K562 (cell line): ENCODE data around the gene LMBR1. TPM values are rescaled to one million over a fixed set of nuclear protein-coding genes. Genes with fewer than 3 reads are reported as not detected.

Experiments
- ATAC-seq: fragments of 200-7000 bp; cut with Tn5 transposase; 3 replicates; pipeline ENCODE4 v1.9.1; 2020; ENCODE audit warnings: moderate library complexity
- BruUV-seq: library from RNA; stranded (reverse); fragments of 400-500 nt; replicated peaks from 2 replicates; lab custom pipeline; 2021; lab: Mats Ljungman, UMichigan
- CTCF ChIA-PET: fragments of 300-600 bp; formaldehyde crosslinking; extraction: SDS; loops from one replicate; lab custom pipeline; 2021; ENCODE audit warnings: low intra/inter-chr PET ratio; lab: Yijun Ruan, JAX
- POLR2A ChIA-PET: fragments of 300-600, 350-650 bp; sonication (Branson Sonifier 250); formaldehyde crosslinking; extraction: SDS; loops from one replicate; lab custom pipeline; 2021; ENCODE audit warnings: antibody characterized with exemption, inconsistent platforms; lab: Yijun Ruan, JAX
- DNase-seq, 4 experiments: peaks; one replicate each; pipeline versions ENCODE4 v3.0.0 to v3.0.0-alpha.2; 2011 to 2018; ENCODE audit warnings: low spot score in 3 of 4, mixed read lengths in 3 of 4; ENCODE audit errors: extremely low read depth in 1 of 4
- FAIRE-seq: peaks from 2 replicates; lab custom pipeline; 2011; peaks lifted over from hg19 to GRCh38; lab: Jason Lieb, UNC
- H2AFZ ChIP-seq: 2 replicates; pipeline ENCODE4 v1.6.0; 2011; ENCODE audit warnings: low read depth, low read length, control low read depth, inconsistent platforms
- H3K27ac ChIP-seq: fragments of 200-600 bp; 3 replicates; pipeline ENCODE4 v1.8.0; 2011; ENCODE audit warnings: low read depth, mild to moderate bottlenecking, control low read depth, inconsistent platforms, low read length, moderate library complexity, mixed read lengths; ENCODE audit errors: extremely low read depth
- H3K27me3 ChIP-seq, 2 experiments: fragments of 300-600 bp in 1 of 2; 2 replicates in 1 of 2; 3 replicates in 1 of 2; pipeline versions ENCODE4 v1.6.0 to v1.8.0; 2011; ENCODE audit warnings: inconsistent platforms in 2 of 2, low read length in 2 of 2, mild to moderate bottlenecking in 1 of 2, mixed read lengths in 1 of 2, moderate library complexity in 1 of 2; ENCODE audit not compliant: control insufficient read depth in 2 of 2, insufficient read depth in 2 of 2
- H3K36me3 ChIP-seq: fragments of 300-600 bp; 3 replicates; pipeline ENCODE4 v1.8.0; 2011; ENCODE audit warnings: mild to moderate bottlenecking, low read length, inconsistent platforms; ENCODE audit not compliant: control insufficient read depth, insufficient read depth
- H3K4me1 ChIP-seq, 2 experiments: fragments of 200-600 bp in 1 of 2; replicated peaks in 1 of 2; 2 replicates in 1 of 2; 3 replicates in 1 of 2; pipeline versions ENCODE4 v1.5.1 to v1.8.0; 2011; ENCODE audit warnings: inconsistent platforms in 2 of 2, low read length in 2 of 2, mild to moderate bottlenecking in 1 of 2, mixed read lengths in 1 of 2, moderate library complexity in 1 of 2; ENCODE audit not compliant: control insufficient read depth in 2 of 2, insufficient read depth in 2 of 2
- H3K4me2 ChIP-seq: 2 replicates; pipeline ENCODE4 v1.6.1; 2011; ENCODE audit warnings: low read length, control low read depth, inconsistent platforms, mixed read lengths; ENCODE audit not compliant: insufficient read depth
- H3K4me3 ChIP-seq: fragments of 200-600 bp; sonication (generic), shearing (Covaris generic); 2 replicates; pipeline ENCODE4 v1.5.1; 2016; ENCODE audit warnings: control low read depth, inconsistent platforms
- H3K79me2 ChIP-seq: fragments of 200-600 bp; 3 replicates; pipeline ENCODE4 v1.8.0; 2011; ENCODE audit warnings: low read length, inconsistent platforms; ENCODE audit not compliant: control insufficient read depth, insufficient read depth
- H3K9ac ChIP-seq, 2 experiments: 2 replicates each; pipeline versions ENCODE4 v1.6.0 to v1.6.1; 2011; ENCODE audit warnings: low read depth in 2 of 2, low read length in 2 of 2, control low read depth in 1 of 2, inconsistent platforms in 1 of 2, mild to moderate bottlenecking in 1 of 2, mixed read lengths in 1 of 2; ENCODE audit not compliant: insufficient read depth in 1 of 2
- H3K9me1 ChIP-seq: one replicate; pipeline ENCODE4 v1.6.0; 2011; ENCODE audit warnings: inconsistent platforms, mild to moderate bottlenecking, low read length, moderate library complexity; ENCODE audit not compliant: control insufficient read depth, insufficient read depth
- H3K9me3 ChIP-seq: replicated peaks from 2 replicates; pipeline ENCODE4 v1.5.1; 2011; ENCODE audit warnings: low read depth, low read length, inconsistent platforms; ENCODE audit not compliant: control insufficient read depth, insufficient read depth
- H4K20me1 ChIP-seq: replicated peaks from 2 replicates; pipeline ENCODE4 v1.6.1; 2011; ENCODE audit warnings: low read length, inconsistent platforms, mixed read lengths; ENCODE audit not compliant: control insufficient read depth, insufficient read depth
- BCL6 ChIP-seq: fragments of 250-450 bp; sonication (Bioruptor Pico); IDR thresholded peaks from 2 replicates; pipeline ENCODE4 v1.4.0; 2020
- CBFA2T2 ChIP-seq: fragments of 450-650 bp; conservative IDR thresholded peaks from 2 replicates; pipeline ENCODE4 v1.6.1; 2017; ENCODE audit warnings: mild to moderate bottlenecking
- CBFA2T3 ChIP-seq: fragments of 450-650 bp; IDR thresholded peaks from 2 replicates; pipeline ENCODE4 v1.6.1; 2017
- ELF4 ChIP-seq: fragments of 450-650 bp; formaldehyde crosslinking; IDR thresholded peaks from 2 replicates; pipeline ENCODE4 v1.4.0; 2022; ENCODE audit warnings: missing genetic modification characterization
- HDAC8 ChIP-seq: fragments of 450-650 bp; IDR thresholded peaks from 2 replicates; pipeline ENCODE4 v1.6.1; 2016; ENCODE audit warnings: mild to moderate bottlenecking, missing genetic modification characterization, moderate library complexity, missing compliant biosample characterization
- MXD1 ChIP-seq: fragments of 250-450 bp; sonication (Bioruptor Pico); IDR thresholded peaks from 2 replicates; pipeline ENCODE4 v1.8.0; 2021; ENCODE audit warnings: borderline replicate concordance, mild to moderate bottlenecking, moderate library complexity; ENCODE audit not compliant: poor library complexity, severe bottlenecking
- NR1H2 ChIP-seq: sonication (generic); formaldehyde crosslinking; IDR thresholded peaks from 2 replicates; pipeline ENCODE4 v1.4.0; 2020; ENCODE audit warnings: mild to moderate bottlenecking, missing genetic modification reagents
- PHB2 ChIP-seq: fragments of 450-650 bp; IDR thresholded peaks from 2 replicates; pipeline ENCODE4 v1.6.1; 2017; ENCODE audit warnings: low read depth
- POLR2H ChIP-seq: IDR thresholded peaks from 2 replicates; pipeline ENCODE4 v1.6.1; 2016; ENCODE audit warnings: missing genetic modification characterization, low read depth, mild to moderate bottlenecking, control low read depth, missing compliant biosample characterization, moderate library complexity
- SMARCA5 ChIP-seq: fragments of 450-650 bp; IDR thresholded peaks from 2 replicates; pipeline ENCODE4 v1.6.1; 2016
- XRCC5 ChIP-seq: fragments of 200-400 bp; formaldehyde crosslinking; IDR thresholded peaks from 2 replicates; pipeline ENCODE4 v1.6.1; 2017; ENCODE audit warnings: low read depth, mild to moderate bottlenecking, low read length
- ZFPM2 ChIP-seq: fragments of 250-450 bp; sonication (Bioruptor Pico); IDR thresholded peaks from 2 replicates; pipeline ENCODE4 v1.5.1; 2022; ENCODE audit warnings: mild to moderate bottlenecking
- ZNF586 ChIP-seq: fragments of 450-650 bp; formaldehyde crosslinking; conservative IDR thresholded peaks from 2 replicates; pipeline ENCODE4 v1.4.0; 2020; ENCODE audit warnings: mild to moderate bottlenecking, moderate library complexity
- ZNF77 ChIP-seq: fragments of 250-450 bp; sonication (Bioruptor Pico); IDR thresholded peaks from 2 replicates; pipeline ENCODE4 v1.5.0; 2020
- WGBS: fragments of 100-300 bp; shearing (Covaris generic); methylation state at CpG from one replicate; pipeline ENCODE4 v1.1.6; 2016; ENCODE audit warnings: low coverage, mixed read lengths; ENCODE audit not compliant: insufficient coverage; ENCODE audit errors: missing lambda C conversion rate; 5-methylcytosine and 5-hydroxymethylcytosine counted together
- in situ Hi-C: fragments of 300-500 bp; cut with MboI; formaldehyde crosslinking; loops from 4 replicates; pipeline ENCODE4 v1.15.0; 2018; ENCODE audit warnings: inconsistent platforms, mixed read lengths
- intact Hi-C: fragments of 100-400 bp; cut with micrococcal nuclease; formaldehyde crosslinking; loops from 2 replicates; pipeline ENCODE4 v1.14.2; 2022
- polyA plus RNA-seq, 8 experiments: library from polyadenylated mRNA; depleted of rRNA in 4 of 8; stranded (reverse) in 5 of 8; unstranded in 3 of 8; fragments of >200 nt; fragmentation: Nextera tagmentation in 2 of 8; fragmentation: Illumina TruSeq in 1 of 8; extraction: Ambion mirVana in 2 of 8; extraction: Trizol in 1 of 8; gene quantifications; 2 replicates each; pipeline versions ENCODE4 v1.2.1 to v1.2.3, GENCODE V29; 2011 to 2014; ENCODE audit warnings: inconsistent platforms in 1 of 8, missing spikeins in 1 of 8
- total RNA-seq, 7 experiments: library from RNA; depleted of rRNA in 6 of 7; stranded (reverse); fragments of >200 nt in 6 of 7; fragmentation: Illumina TruSeq in 2 of 7; extraction: Trizol in 2 of 7; gene quantifications; 2 replicates each; pipeline versions ENCODE4 v1.2.1 to v1.2.3, GENCODE V29; 2011 to 2021; ENCODE audit warnings: low replicate concordance in 1 of 7
- TF ChIP-seq, protein P1 (sequence below): sonication (generic); IDR thresholded peaks from 2 replicates; pipeline ENCODE4 v1.6.1; 2016
- TF ChIP-seq, protein P2 (sequence below): fragments of 450-650 bp; formaldehyde crosslinking; IDR thresholded peaks from 2 replicates; pipeline ENCODE4 v1.4.0; 2020; ENCODE audit warnings: mild to moderate bottlenecking, mixed read lengths

LMBR1 gene
- total and polyA plus RNA-seq, 9 of the 15 experiments (the other 6 are each of a cell fraction or from before 2014, with no cell fraction given): 7.7 to 90.0 (median 59.9) TPM

DNA sequence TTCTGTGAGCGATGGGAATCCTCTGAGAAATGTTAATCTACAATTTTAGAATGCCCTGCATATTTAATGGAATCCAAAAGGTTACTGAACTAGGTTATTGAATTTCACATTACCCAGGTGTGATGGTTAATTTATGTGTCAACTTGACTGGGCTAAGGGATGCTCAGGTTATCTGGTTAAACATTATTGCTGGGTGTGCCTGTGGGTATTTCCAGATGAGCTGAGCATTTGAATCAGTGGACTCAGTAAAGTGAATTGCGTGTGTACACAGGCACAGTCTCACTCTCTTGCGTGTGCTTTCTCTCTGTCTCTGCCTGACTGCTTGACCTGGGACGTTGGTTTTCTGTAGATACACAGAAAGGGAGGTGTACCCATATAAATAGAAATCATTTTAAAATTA is 230.7 kb downstream of the LMBR1 start:
- Histone ChIP-seq H3K4me3 (no peak overlapping the region), H4K20me1 (no peaks in the 10 kb centered on the region), H3K9me1 (no peaks in the 10 kb centered on the region), H3K9me3 (no peaks in the 10 kb centered on the region), H3K9ac (no peak overlapping the region), H3K79me2 (no peaks in the 10 kb centered on the region), H3K27ac (no peak overlapping the region), H3K36me3 (no peaks in the 10 kb centered on the region), H2AFZ (no peak overlapping the region), H3K4me1 (peaks cover 4 to 22% of the 10 kb centered on the region in 2 experiments; a peak in 3 of 5 replicates), H3K27me3 (no peaks in the 10 kb centered on the region), H3K4me2 (no peak overlapping the region)
- in situ Hi-C loops (no loop called here), intact Hi-C loops (no loop called here)
- FAIRE-seq: no peak
- ChIA-PET POLR2A (no interaction called here), CTCF (no interaction called here)
- 71% methylated on average over 4 of the region's 4 CpGs for WGBS
- peak; percentile 31; the same call in 1 of the 2 replicates for TF ChIP-seq POLR2H (tag)
- TF ChIP-seq SMARCA5: no peak
- TF ChIP-seq, protein P1, sequence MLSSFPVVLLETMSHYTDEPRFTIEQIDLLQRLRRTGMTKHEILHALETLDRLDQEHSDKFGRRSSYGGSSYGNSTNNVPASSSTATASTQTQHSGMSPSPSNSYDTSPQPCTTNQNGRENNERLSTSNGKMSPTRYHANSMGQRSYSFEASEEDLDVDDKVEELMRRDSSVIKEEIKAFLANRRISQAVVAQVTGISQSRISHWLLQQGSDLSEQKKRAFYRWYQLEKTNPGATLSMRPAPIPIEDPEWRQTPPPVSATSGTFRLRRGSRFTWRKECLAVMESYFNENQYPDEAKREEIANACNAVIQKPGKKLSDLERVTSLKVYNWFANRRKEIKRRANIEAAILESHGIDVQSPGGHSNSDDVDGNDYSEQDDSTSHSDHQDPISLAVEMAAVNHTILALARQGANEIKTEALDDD: peak; percentile 71; the same call in 1 of the 2 replicates
- DNase-seq: no peak
- ATAC-seq: peak; percentile 15; the same call in 2 of the 3 replicates
- BruUV-seq: no TSS peak

GRCh38 chr7:156661637-156662036 is 231.3 kb downstream of the LMBR1 start:
- Histone ChIP-seq H3K4me1 (peaks cover 5 to 22% of the 10 kb centered on the region in 2 experiments; a peak in 3 of 5 replicates), H2AFZ (no peak overlapping the region), H3K9me1 (no peaks in the 10 kb centered on the region), H3K36me3 (no peaks in the 10 kb centered on the region), H3K9me3 (no peaks in the 10 kb centered on the region), H3K27ac (no peak overlapping the region), H3K4me3 (no peak overlapping the region), H3K4me2 (peak overlapping the region; percentile 42; the same call in 1 of the 2 replicates), H3K9ac (no peak overlapping the region), H4K20me1 (no peaks in the 10 kb centered on the region), H3K79me2 (no peaks in the 10 kb centered on the region), H3K27me3 (no peaks in the 10 kb centered on the region)
- in situ Hi-C loops: no loop called here
- ChIA-PET CTCF (no interaction called here), POLR2A (interaction anchor here (0.8 kb wide), 1 partner anchor 21 kb away, joined by 3 read pairs; no protein-coding TSS in a partner anchor)
- DNase-seq (peak; percentile 26 to 53 (median 42)), FAIRE-seq (no peak), ATAC-seq (peak; percentile 38)
- no TSS peak for BruUV-seq
- WGBS: 37% methylated on average over 5 of the region's 5 CpGs
- intact Hi-C loops: no loop called here
- TF ChIP-seq ELF4 (CRISPR knock-in tag): no peak
- no peak for TF ChIP-seq ZNF77 (CRISPR knock-in tag)
- TF ChIP-seq XRCC5: no peak
- TF ChIP-seq BCL6 (CRISPR knock-in tag): no peak
- no peak for TF ChIP-seq MXD1 (CRISPR knock-in tag)
- TF ChIP-seq, protein P2, sequence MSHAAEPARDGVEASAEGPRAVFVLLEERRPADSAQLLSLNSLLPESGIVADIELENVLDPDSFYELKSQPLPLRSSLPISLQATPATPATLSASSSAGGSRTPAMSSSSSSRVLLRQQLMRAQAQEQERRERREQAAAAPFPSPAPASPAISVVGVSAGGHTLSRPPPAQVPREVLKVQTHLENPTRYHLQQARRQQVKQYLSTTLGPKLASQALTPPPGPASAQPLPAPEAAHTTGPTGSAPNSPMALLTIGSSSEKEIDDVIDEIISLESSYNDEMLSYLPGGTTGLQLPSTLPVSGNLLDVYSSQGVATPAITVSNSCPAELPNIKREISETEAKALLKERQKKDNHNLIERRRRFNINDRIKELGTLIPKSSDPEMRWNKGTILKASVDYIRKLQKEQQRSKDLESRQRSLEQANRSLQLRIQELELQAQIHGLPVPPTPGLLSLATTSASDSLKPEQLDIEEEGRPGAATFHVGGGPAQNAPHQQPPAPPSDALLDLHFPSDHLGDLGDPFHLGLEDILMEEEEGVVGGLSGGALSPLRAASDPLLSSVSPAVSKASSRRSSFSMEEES (CRISPR knock-in tag): no peak
- TF ChIP-seq NR1H2: no peak
- TF ChIP-seq HDAC8: no peak
- TF ChIP-seq ZFPM2 (CRISPR knock-in tag): no peak
- TF ChIP-seq CBFA2T3: peak; percentile 84
- no peak for TF ChIP-seq PHB2
- peak; percentile 67 for TF ChIP-seq CBFA2T2
- no peak for TF ChIP-seq ZNF586 (CRISPR knock-in tag)
